Epidermal melanocyte (primary cell): ENCODE measurements around the gene RHOXF1.
"Not testable (repeated sequence)": the region's sequence is repeated elsewhere in the genome, so short reads cannot be mapped to it uniquely, and the experiment has no call there.

Source experiments
- DNase-seq: peaks from one replicate; pipeline ENCODE4 v3.0.0; 2011; ENCODE audit warnings: low spot score; ENCODE audit not compliant: insufficient read length

RHOXF1 gene

GRCh38 chrX:120115438-120115963, at the start of gene RHOXF1:
Gene RHOXF1 (minus strand): TSS chrX:120115913. CDS start chrX:120115862, 51 bp downstream.
- no peak for DNase-seq

- DNase-seq = not testable (repeated sequence)
Observed at GRCh38 chrX:120159086-120159485, 43.4 kb upstream of the RHOXF1 start.

- DNase-seq = not testable (repeated sequence)
Observed at GRCh38 chrX:120158313-120158712, 42.6 kb upstream of the RHOXF1 start, which contains the start of gene RHOXF2. Gene RHOXF2 (plus strand): TSS chrX:120158613. CDS start chrX:120158751, 138 bp downstream.

GRCh38 chrX:120150109-120150744, 34.5 kb upstream of the RHOXF1 start:
- not testable (repeated sequence) for DNase-seq

GRCh38 chrX:120147537-120147936, 31.8 kb upstream of the RHOXF1 start:
- DNase-seq = no peak

- DNase-seq = not testable (repeated sequence)
Observed at GRCh38 chrX:120146323-120146722, 30.6 kb upstream of the RHOXF1 start.

GRCh38 chrX:120145295-120145925, 29.7 kb upstream of the RHOXF1 start:
- DNase-seq = no peak

GRCh38 chrX:120144178-120144844, 28.6 kb upstream of the RHOXF1 start:
- no peak for DNase-seq

GRCh38 chrX:120140293-120140981, 24.7 kb upstream of the RHOXF1 start:
- DNase-seq = no peak

GRCh38 chrX:120137439-120137838, 21.7 kb upstream of the RHOXF1 start:
- DNase-seq = no peak

- no peak for DNase-seq
Observed at GRCh38 chrX:120136840-120137239, 21.1 kb upstream of the RHOXF1 start.

GRCh38 chrX:120136128-120136527, 20.4 kb upstream of the RHOXF1 start:
- no peak for DNase-seq

GRCh38 chrX:120128306-120128846, 12.7 kb upstream of the RHOXF1 start:
- not testable (repeated sequence) for DNase-seq

GRCh38 chrX:120125444-120125843, 9.7 kb upstream of the RHOXF1 start:
- DNase-seq = no peak

GRCh38 chrX:120120223-120120622, 4.5 kb upstream of the RHOXF1 start:
- no peak for DNase-seq

GRCh38 chrX:120111611-120112010, 4.1 kb downstream of the RHOXF1 start:
- no peak for DNase-seq

- DNase-seq = no peak
Observed at GRCh38 chrX:120109378-120109777, 6.3 kb downstream of the RHOXF1 start.

GRCh38 chrX:120104707-120105106, 11.0 kb downstream of the RHOXF1 start:
- not testable (repeated sequence) for DNase-seq

GRCh38 chrX:120101057-120101456, 14.7 kb downstream of the RHOXF1 start:
- DNase-seq = not testable (repeated sequence)

- DNase-seq = no peak
Observed at GRCh38 chrX:120090208-120090607, 25.5 kb downstream of the RHOXF1 start.
